SK-N-SH (cell line): ENCODE measurements around the gene SRSF2. TPM values are rescaled to one million over a fixed set of nuclear protein-coding genes. Genes with fewer than 3 reads are reported as not detected.

Source experiments
- CTCF ChIA-PET: fragments of 300-600, 350-600 bp; formaldehyde crosslinking; extraction: SDS; loops from one replicate; lab custom pipeline; 2021; lab: Yijun Ruan, JAX
- POLR2A ChIA-PET: fragments of 350-600 bp; sonication (Branson Sonifier 250); formaldehyde crosslinking; extraction: SDS; loops from one replicate; lab custom pipeline; 2020; ENCODE audit warnings: antibody characterized with exemption, inconsistent platforms; lab: Yijun Ruan, JAX
- DNase-seq: peaks from one replicate; pipeline ENCODE4 v3.0.0; 2012
- H2AFZ ChIP-seq: fragments of 200-600 bp; sonication (generic); 2 replicates; pipeline ENCODE4 v1.8.1; 2016; ENCODE audit warnings: antibody characterized with exemption, mild to moderate bottlenecking, low read depth
- H3F3A ChIP-seq: fragments of 200-600 bp; sonication (generic); replicated peaks from 2 replicates; pipeline ENCODE3; 2016; ENCODE audit warnings: antibody characterized with exemption, mild to moderate bottlenecking; ENCODE audit not compliant: insufficient read depth
- H3K27ac ChIP-seq, 2 experiments: fragments of 200-500 bp in 1 of 2; fragments of 200-600 bp in 1 of 2; sonication (Bioruptor generic) in 1 of 2; sonication (generic), shearing (Covaris generic) in 1 of 2; 2 replicates each; pipeline versions ENCODE4 v1.5.1 to v1.6.1; 2014 to 2016; ENCODE audit warnings: low read depth in 2 of 2, inconsistent platforms in 1 of 2, low read length in 1 of 2, mild to moderate bottlenecking in 1 of 2, mixed read lengths in 1 of 2
- H3K27me3 ChIP-seq: fragments of 200-600 bp; sonication (generic), shearing (Covaris generic); 2 replicates; pipeline ENCODE4 v1.6.1; 2016; ENCODE audit warnings: mixed run types; ENCODE audit not compliant: insufficient read depth
- H3K36me3 ChIP-seq, 2 experiments: fragments of 200-500 bp in 1 of 2; fragments of 200-600 bp in 1 of 2; sonication (Bioruptor generic) in 1 of 2; sonication (generic) in 1 of 2; replicated peaks in 1 of 2; 2 replicates each; pipeline versions ENCODE3 to v1.5.1; 2014 to 2016; ENCODE audit warnings: low read length in 1 of 2, mild to moderate bottlenecking in 1 of 2; ENCODE audit not compliant: insufficient read depth in 2 of 2, control insufficient read depth in 1 of 2
- H3K4me1 ChIP-seq, 2 experiments: fragments of 200-500 bp in 1 of 2; fragments of 200-600 bp in 1 of 2; sonication (Bioruptor generic) in 1 of 2; sonication (generic), shearing (Covaris generic) in 1 of 2; 2 replicates each; pipeline versions ENCODE4 v1.5.1 to v1.6.1; 2014 to 2016; ENCODE audit warnings: low read depth in 1 of 2, low read length in 1 of 2, mixed run types in 1 of 2; ENCODE audit not compliant: insufficient read depth in 2 of 2, control insufficient read depth in 1 of 2
- H3K4me2 ChIP-seq: fragments of 200-600 bp; sonication (generic), shearing (Covaris generic); 2 replicates; pipeline ENCODE4 v1.6.1; 2017; ENCODE audit warnings: mixed run types
- H3K4me3 ChIP-seq, 2 experiments: fragments of 200-500 bp in 1 of 2; fragments of 200-600 bp in 1 of 2; sonication (Bioruptor generic) in 1 of 2; sonication (generic), shearing (Covaris generic) in 1 of 2; 2 replicates each; pipeline versions ENCODE4 v1.5.1 to v1.8.1; 2014 to 2016; ENCODE audit warnings: low read depth in 2 of 2, inconsistent platforms in 1 of 2, low read length in 1 of 2, mild to moderate bottlenecking in 1 of 2, mixed read lengths in 1 of 2, moderate library complexity in 1 of 2
- H3K79me2 ChIP-seq: fragments of 200-600 bp; sonication (generic); 2 replicates; pipeline ENCODE4 v1.8.1; 2017; ENCODE audit warnings: mild to moderate bottlenecking; ENCODE audit not compliant: insufficient read depth
- H3K9ac ChIP-seq: fragments of 200-600 bp; sonication (generic); 2 replicates; pipeline ENCODE4 v1.6.1; 2017; ENCODE audit warnings: mixed run types
- H3K9me2 ChIP-seq: fragments of 200-600 bp; sonication (generic); 2 replicates; pipeline ENCODE4 v1.6.1; 2017; ENCODE audit warnings: mixed run types
- H3K9me3 ChIP-seq: fragments of 200-600 bp; sonication (generic); 2 replicates; pipeline ENCODE4 v1.6.1; 2017; ENCODE audit warnings: mixed run types, mild to moderate bottlenecking, moderate library complexity
- H4K20me1 ChIP-seq: fragments of 200-600 bp; sonication (generic); 2 replicates; pipeline ENCODE4 v1.6.1; 2017; ENCODE audit warnings: mild to moderate bottlenecking, mixed run types; ENCODE audit not compliant: insufficient read depth
- CHD2 ChIP-seq: fragments of 150-350 bp; IDR thresholded peaks from 2 replicates; pipeline ENCODE4 v1.6.1; 2018; ENCODE audit warnings: low read length; ENCODE audit not compliant: partially characterized antibody
- ELF1 ChIP-seq: IDR thresholded peaks from 2 replicates; pipeline ENCODE4 v1.4.0; 2012
- EP300 ChIP-seq, 2 experiments: IDR thresholded peaks; 2 replicates each; pipeline versions ENCODE4 v1.4.0 to v1.6.1; 2012; ENCODE audit warnings: borderline replicate concordance in 1 of 2, low read depth in 1 of 2, low read length in 1 of 2
- FOSL2 ChIP-seq: IDR thresholded peaks from 2 replicates; pipeline ENCODE4 v1.4.0; 2012; ENCODE audit warnings: low read depth, mild to moderate bottlenecking, moderate library complexity, borderline replicate concordance
- FOXM1 ChIP-seq: IDR thresholded peaks from 2 replicates; pipeline ENCODE4 v1.4.0; 2012; ENCODE audit warnings: low read depth, mild to moderate bottlenecking
- JUND ChIP-seq: IDR thresholded peaks from 2 replicates; pipeline ENCODE4 v1.4.0; 2012
- MAX ChIP-seq: IDR thresholded peaks from 2 replicates; pipeline ENCODE4 v1.4.0; 2012; ENCODE audit warnings: low read depth
- MEF2A ChIP-seq: IDR thresholded peaks from 2 replicates; pipeline ENCODE4 v1.4.0; 2012; ENCODE audit warnings: low read depth, borderline replicate concordance
- MXI1 ChIP-seq: IDR thresholded peaks from 2 replicates; pipeline ENCODE4 v1.6.1; 2012; ENCODE audit warnings: mild to moderate bottlenecking, low read depth, low read length, improper control_type of control experiment
- NRF1 ChIP-seq: IDR thresholded peaks from 2 replicates; pipeline ENCODE4 v1.6.1; 2012; ENCODE audit warnings: low read depth, mild to moderate bottlenecking, low read length
- PBX3 ChIP-seq: IDR thresholded peaks from 2 replicates; pipeline ENCODE4; 2012
- POLR2AphosphoS5 ChIP-seq: IDR thresholded peaks from 2 replicates; pipeline ENCODE4 v1.6.1; 2012; ENCODE audit warnings: low read depth, low read length
- RAD21 ChIP-seq: IDR thresholded peaks from 2 replicates; pipeline ENCODE4 v1.6.1; 2012; ENCODE audit warnings: mild to moderate bottlenecking, low read length
- RXRA ChIP-seq: IDR thresholded peaks from 2 replicates; pipeline ENCODE4 v1.4.0; 2012; ENCODE audit warnings: low read depth, mild to moderate bottlenecking, borderline replicate concordance
- TCF12 ChIP-seq: IDR thresholded peaks from 2 replicates; pipeline ENCODE4 v1.4.0; 2012
- TEAD4 ChIP-seq: IDR thresholded peaks from 2 replicates; pipeline ENCODE4 v1.4.0; 2012; ENCODE audit warnings: mild to moderate bottlenecking, borderline replicate concordance; ENCODE audit not compliant: insufficient read depth
- USF1 ChIP-seq: IDR thresholded peaks from 2 replicates; pipeline ENCODE4 v1.4.0; 2012; ENCODE audit warnings: low read depth, borderline replicate concordance
- USF2 ChIP-seq: fragments of 150-350 bp; IDR thresholded peaks from 2 replicates; pipeline ENCODE4 v1.6.1; 2017; ENCODE audit warnings: antibody characterized with exemption, low read length, low read depth, borderline replicate concordance
- ZBTB33 ChIP-seq: IDR thresholded peaks from 2 replicates; pipeline ENCODE4 v1.4.0; 2012; ENCODE audit warnings: low read depth, borderline replicate concordance
- WGBS: methylation state at CpG from one replicate; pipeline ENCODE4 v1.1.6; 2017; ENCODE audit warnings: low lambda C conversion rate; 5-methylcytosine and 5-hydroxymethylcytosine counted together
- polyA plus RNA-seq, 3 experiments: library from polyadenylated mRNA; depleted of rRNA; stranded (reverse); fragments of >200 nt; gene quantifications; 2 replicates each; pipeline ENCODE4 v1.2.3, GENCODE V29; 2012

The SRSF2 gene
- polyA plus RNA-seq, 1 of the 3 experiments (the other 2 are of a cell fraction): 211 TPM

- H3K79me2 ChIP-seq: peaks cover 23% of the 10 kb centered on the region
- H2AFZ ChIP-seq: no peak overlapping the region
- H3K36me3 ChIP-seq: peaks cover 15 to 36% of the 10 kb centered on the region in 2 experiments
- H3K9ac ChIP-seq: no peak overlapping the region
- no peak overlapping the region for H3K4me3 ChIP-seq
- no peak for DNase-seq
- peaks cover 4% of the 10 kb centered on the region for H3F3A ChIP-seq
- no peaks in the 10 kb centered on the region for H3K27me3 ChIP-seq
- peaks cover 13% of the 10 kb centered on the region for H4K20me1 ChIP-seq
- peaks cover 0 to 36% of the 10 kb centered on the region in 2 experiments; a peak in 1 of 4 replicates for H3K4me1 ChIP-seq
- 99% methylated on average over 8 of the region's 8 CpGs for WGBS
- POLR2A ChIA-PET: interaction anchor here (2.3 kb wide), 1 partner anchor 11 kb away, joined by 8 read pairs; no protein-coding TSS in a partner anchor
- CTCF ChIA-PET: interaction anchor here (1.0 to 12.2 kb wide), 9 partner anchors 11 to 402 kb away, joined by 3 to 255 read pairs (median 8); partner anchors contain the start of genes JMJD6, METTL23 and MXRA7
- TF ChIP-seq FOXM1: no peak
- TF ChIP-seq USF2: no peak
- TF ChIP-seq MEF2A: no peak
- TF ChIP-seq EP300 (IDR thresholded peaks at IDR 0.05; ENCODE audit: borderline replicate concordance in 1 of 2, low read depth in 1 of 2, low read length in 1 of 2): no peak
- no peak for TF ChIP-seq ELF1
- no peak for TF ChIP-seq FOSL2
- TF ChIP-seq TCF12: no peak
- no peak for TF ChIP-seq MXI1
- TF ChIP-seq PBX3: no peak
- no peak for TF ChIP-seq POLR2AphosphoS5
- TF ChIP-seq ZBTB33: no peak
- TF ChIP-seq RXRA: no peak
- TF ChIP-seq, all 33 proteins: peak for 0
- Histone ChIP-seq H3K9me2 (no peaks in the 10 kb centered on the region), H3K9me3 (no peaks in the 10 kb centered on the region), H3K27ac (no peak overlapping the region; a peak in 1 of 4 replicates), H3K4me2 (no peak overlapping the region)
Measured at GRCh38 chr17:76685846-76686245, 51.3 kb downstream of the SRSF2 start.

GRCh38 chr17:76685366-76685765, 51.8 kb downstream of the SRSF2 start:
- CTCF ChIA-PET: interaction anchor here (0.8 to 12.2 kb wide), 10 partner anchors 12 to 403 kb away, joined by 3 to 255 read pairs (median 6); partner anchors contain the start of genes JMJD6, METTL23 and MXRA7
- peaks cover 0 to 36% of the 10 kb centered on the region in 2 experiments; a peak in 1 of 4 replicates for H3K4me1 ChIP-seq
- POLR2A ChIA-PET: no interaction called here
- peaks cover 18% of the 10 kb centered on the region for H3K79me2 ChIP-seq
- no peak overlapping the region for H3K4me3 ChIP-seq
- H3K27me3 ChIP-seq: no peaks in the 10 kb centered on the region
- H4K20me1 ChIP-seq: peaks cover 8% of the 10 kb centered on the region
- H3K9ac ChIP-seq: no peak overlapping the region
- no peaks in the 10 kb centered on the region for H3K9me2 ChIP-seq
- H3K9me3 ChIP-seq: no peaks in the 10 kb centered on the region
- no peak overlapping the region for H3K27ac ChIP-seq
- peaks cover 20 to 40% of the 10 kb centered on the region in 2 experiments for H3K36me3 ChIP-seq
- no peak for DNase-seq
- H2AFZ ChIP-seq: no peak overlapping the region
- 94% methylated on average over 12 of the region's 12 CpGs for WGBS
- H3F3A ChIP-seq: peaks cover 4% of the 10 kb centered on the region
- H3K4me2 ChIP-seq: no peak overlapping the region
- no peak for TF ChIP-seq CHD2
- no peak for TF ChIP-seq RAD21
- TF ChIP-seq USF1: no peak
- no peak for TF ChIP-seq USF2
- no peak for TF ChIP-seq PBX3
- TF ChIP-seq FOXM1: no peak
- TF ChIP-seq MAX: no peak
- no peak for TF ChIP-seq MEF2A
- no peak for TF ChIP-seq TEAD4
- TF ChIP-seq MXI1: no peak
- no peak for TF ChIP-seq NRF1
- TF ChIP-seq JUND: no peak
